Measurements from ENCODE around the gene PPP6R3.

Gene PPP6R3, protein sequence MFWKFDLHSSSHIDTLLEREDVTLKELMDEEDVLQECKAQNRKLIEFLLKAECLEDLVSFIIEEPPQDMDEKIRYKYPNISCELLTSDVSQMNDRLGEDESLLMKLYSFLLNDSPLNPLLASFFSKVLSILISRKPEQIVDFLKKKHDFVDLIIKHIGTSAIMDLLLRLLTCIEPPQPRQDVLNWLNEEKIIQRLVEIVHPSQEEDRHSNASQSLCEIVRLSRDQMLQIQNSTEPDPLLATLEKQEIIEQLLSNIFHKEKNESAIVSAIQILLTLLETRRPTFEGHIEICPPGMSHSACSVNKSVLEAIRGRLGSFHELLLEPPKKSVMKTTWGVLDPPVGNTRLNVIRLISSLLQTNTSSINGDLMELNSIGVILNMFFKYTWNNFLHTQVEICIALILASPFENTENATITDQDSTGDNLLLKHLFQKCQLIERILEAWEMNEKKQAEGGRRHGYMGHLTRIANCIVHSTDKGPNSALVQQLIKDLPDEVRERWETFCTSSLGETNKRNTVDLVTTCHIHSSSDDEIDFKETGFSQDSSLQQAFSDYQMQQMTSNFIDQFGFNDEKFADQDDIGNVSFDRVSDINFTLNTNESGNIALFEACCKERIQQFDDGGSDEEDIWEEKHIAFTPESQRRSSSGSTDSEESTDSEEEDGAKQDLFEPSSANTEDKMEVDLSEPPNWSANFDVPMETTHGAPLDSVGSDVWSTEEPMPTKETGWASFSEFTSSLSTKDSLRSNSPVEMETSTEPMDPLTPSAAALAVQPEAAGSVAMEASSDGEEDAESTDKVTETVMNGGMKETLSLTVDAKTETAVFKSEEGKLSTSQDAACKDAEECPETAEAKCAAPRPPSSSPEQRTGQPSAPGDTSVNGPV

DNA sequence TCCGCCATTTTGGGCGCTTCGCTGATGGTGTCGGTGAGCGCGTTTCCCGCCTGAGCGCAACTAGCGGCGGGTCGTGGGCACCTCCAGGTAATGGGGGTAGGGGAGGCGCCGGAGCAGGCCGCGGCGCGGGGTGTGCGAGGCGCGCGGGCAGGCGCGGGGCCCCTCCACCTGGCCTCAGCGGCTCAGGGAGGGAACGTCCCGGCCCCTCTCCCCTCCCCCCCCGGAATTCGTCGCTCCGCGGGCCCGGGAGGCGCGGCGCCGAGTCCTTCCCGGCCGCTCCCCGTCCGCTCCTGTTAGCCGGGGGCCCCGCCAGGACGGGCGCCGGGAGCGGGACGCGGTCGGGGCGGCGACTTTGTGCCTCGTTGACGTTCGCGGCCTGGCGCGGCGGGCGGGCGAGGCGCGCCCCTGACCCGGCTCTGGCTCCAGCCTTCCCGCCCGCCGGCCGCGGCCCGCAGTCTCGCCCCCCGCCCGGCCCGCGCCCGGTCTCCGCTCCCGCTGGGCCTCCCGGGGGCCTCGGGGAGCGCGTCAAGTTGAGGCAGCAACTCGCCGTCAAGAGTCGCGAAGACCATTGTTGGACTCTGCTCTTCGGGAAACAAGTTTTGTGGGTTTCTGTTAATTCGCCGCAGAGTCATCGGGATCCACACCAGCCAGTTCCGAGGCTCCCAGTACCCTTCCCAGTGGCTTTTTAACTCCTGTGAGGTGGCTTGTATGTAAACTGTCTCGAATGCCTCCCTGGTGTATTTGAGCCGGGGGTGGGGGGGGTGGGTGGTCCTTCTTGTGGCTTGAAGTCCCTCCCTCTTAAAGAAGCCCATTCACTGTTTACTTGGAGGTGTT, at the start of gene PPP6R3:
TSS of gene PPP6R3 (plus strand) at position 12 of the 834 bp plus-strand sequence. CDS start 76,913 bp downstream, outside the sequence.
- in situ Hi-C loops (cut with MboI; ENCODE audit: low sequenced_read_pairs) = no loop called here

DNA sequence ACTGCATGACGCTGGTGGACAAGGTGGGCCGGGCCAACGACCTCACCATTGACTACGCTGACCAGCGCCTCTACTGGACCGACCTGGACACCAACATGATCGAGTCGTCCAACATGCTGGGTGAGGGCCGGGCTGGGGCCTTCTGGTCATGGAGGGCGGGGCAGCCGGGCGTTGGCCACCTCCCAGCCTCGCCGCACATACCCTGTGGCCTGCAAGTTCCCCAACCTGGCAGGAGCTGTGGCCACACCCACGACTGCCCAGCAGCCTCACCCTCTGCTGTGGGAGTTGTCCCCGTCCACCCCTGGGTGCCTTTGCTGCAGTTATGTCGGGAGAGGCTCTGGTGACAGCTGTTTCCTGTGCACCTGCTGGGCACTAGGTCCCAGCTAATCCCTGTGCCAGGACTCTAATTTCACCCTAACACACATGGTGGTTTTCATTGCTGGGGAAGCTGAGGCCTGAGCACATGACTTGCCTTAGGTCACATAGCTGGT, 49.0 kb upstream of the PPP6R3 start:
- in situ Hi-C loops (cut with MboI; ENCODE audit: low sequenced_read_pairs) = no loop called here

DNA sequence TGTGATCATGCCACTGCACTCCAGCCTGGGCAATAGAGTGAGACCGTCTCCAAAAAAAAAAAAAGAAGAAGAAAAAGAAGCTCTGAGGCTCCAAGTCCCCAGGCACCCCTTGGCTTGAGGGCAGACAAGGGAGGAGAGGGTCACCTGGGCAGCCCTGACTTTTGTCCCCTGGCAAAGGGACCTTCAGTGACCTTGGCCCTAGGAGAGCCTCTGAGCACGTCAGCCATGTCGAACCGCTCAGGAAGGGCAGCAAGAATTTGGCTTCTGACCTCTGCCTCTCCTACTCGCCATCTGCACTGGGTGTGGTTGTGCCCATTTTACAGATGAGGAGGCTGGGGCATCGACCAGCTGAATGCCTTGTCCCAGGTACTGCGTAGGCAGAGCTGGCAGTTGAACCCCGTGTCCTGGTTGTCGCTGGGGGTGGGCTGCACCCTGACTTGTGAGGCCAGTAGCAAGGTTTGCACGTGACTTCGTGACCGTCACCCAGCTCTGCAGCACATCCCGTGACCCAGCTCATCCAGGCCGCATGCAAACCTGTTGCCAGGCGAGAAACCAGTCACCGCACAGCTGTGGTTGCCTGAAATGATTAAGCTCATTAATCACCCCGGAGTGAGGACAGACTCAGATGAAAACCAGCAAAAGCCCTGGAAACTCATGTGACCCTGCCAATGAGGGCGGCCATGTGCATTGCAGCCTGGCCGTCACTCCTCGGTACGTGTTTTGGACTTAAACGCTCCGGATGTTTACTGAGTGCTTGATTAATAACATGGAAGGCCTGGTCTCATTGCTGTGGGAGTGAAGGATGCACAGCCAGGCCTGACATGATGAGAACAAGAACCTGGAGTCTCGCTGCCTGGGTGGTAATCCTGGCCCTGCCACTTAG, 47.7 kb upstream of the PPP6R3 start:
- in situ Hi-C loops (cut with MboI; ENCODE audit: low sequenced_read_pairs) = no loop called here

DNA sequence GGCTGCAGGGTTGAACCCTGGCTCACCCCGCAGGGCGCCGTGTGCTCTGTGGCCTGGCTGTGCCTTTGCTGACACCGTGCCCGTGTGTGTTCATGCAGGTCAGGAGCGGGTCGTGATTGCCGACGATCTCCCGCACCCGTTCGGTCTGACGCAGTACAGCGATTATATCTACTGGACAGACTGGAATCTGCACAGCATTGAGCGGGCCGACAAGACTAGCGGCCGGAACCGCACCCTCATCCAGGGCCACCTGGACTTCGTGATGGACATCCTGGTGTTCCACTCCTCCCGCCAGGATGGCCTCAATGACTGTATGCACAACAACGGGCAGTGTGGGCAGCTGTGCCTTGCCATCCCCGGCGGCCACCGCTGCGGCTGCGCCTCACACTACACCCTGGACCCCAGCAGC, 47.0 kb upstream of the PPP6R3 start:
- in situ Hi-C loops (cut with MboI; ENCODE audit: low sequenced_read_pairs) = no loop called here

DNA sequence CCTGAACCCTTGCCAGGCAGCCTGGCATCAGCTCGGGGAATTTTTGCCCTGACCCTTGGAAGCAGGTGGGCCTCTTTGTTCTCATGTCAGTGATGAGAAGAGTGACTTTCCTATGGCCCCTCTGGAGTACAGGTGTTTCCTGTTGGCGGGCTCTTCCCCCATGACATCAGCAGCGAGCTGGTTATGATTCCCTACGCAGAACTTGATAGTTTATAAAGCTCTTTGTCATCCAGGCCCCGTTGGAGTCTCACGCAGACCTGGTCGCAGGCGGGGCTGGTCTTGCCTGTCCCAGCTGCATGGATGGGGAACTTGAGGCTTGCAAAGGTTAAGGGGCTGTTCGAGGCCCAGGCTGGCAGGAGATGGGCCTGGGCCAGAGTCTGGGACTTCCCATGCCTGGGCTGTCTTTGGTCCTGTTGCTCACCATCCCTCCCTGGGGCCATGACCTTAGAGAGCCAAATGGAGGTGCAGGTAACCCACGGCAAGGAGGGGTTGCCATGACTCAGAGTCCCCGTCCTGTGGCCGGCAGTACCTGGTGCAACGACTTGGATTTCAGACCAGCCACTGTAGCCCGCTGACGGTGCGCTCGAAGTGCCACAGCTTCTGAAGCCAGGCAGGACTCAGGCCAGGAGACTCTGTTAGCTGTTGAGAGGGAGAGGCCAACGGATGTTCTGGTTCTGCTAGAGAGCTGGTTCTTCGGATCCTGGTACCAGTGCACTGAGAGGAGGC, 45.9 kb upstream of the PPP6R3 start:
- in situ Hi-C loops (cut with MboI; ENCODE audit: low sequenced_read_pairs) = no loop called here

DNA sequence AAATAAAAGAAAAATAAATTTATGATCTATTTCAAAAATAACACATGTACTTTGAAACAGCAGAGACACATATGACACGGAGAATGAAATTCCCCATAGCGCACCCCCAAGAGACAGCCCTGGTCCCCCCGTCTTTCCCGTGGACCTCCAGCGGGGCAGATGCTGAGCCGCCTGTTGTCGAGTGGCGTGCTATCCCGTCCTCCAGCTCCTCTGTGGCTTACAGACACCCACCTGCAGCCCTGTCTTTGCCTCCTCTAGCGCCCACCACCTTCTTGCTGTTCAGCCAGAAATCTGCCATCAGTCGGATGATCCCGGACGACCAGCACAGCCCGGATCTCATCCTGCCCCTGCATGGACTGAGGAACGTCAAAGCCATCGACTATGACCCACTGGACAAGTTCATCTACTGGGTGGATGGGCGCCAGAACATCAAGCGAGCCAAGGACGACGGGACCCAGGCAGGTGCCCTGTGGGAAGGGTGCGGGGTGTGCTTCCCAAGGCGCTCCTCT, 44.4 kb upstream of the PPP6R3 start:
- in situ Hi-C loops (cut with MboI; ENCODE audit: low sequenced_read_pairs) = no loop called here

DNA sequence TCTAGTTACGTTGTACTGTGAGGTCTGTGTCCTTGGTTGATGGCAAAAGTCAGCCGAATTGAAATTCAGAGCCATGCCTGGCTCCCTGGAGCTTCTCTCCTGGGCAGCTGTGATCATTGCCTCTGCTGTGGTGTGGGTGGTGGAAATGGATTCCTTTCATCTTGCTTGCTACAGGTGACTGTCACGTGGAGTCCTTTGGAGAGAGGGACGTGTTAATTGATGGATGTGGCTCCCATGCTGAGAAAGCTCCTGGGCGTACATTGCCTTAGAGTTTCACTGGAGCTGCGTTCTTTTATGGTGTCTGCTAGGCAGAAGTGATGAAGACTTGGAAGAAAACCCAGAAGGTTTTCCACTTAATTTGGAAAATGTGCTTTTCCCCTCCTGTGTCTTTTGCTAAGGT, 41.9 kb upstream of the PPP6R3 start:
- in situ Hi-C loops (cut with MboI; ENCODE audit: low sequenced_read_pairs) = no loop called here

DNA sequence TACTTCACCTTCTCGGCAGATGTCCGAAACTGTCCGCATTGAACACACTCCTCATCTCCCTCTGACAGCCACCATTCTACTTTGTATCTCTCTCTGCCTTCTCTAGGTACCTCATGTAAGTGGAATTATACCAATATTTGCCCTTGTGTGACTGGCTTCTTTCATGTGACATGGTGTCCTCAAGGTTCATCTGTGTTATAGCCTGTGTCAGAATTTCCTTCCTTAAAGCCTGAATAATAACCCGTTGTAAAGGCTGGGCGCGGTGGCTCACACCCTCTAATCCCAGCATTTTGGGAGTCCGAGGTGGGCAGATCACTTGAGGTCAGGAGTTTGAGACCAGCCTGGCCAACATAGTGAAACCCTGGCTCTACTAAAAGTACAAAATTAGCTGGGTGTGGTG, 40.4 kb upstream of the PPP6R3 start:
- in situ Hi-C loops (cut with MboI; ENCODE audit: low sequenced_read_pairs) = no loop called here

DNA sequence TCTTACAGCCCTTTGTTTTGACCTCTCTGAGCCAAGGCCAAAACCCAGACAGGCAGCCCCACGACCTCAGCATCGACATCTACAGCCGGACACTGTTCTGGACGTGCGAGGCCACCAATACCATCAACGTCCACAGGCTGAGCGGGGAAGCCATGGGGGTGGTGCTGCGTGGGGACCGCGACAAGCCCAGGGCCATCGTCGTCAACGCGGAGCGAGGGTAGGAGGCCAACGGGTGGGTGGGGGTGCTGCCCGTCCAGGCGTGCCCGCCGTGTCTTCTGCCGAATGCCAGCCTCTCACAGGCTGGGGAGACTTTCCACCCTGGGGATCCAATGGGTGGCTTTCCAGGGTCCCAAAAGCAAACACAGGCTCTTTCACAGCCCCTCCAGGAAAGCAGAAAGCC, 37.1 kb upstream of the PPP6R3 start:
- in situ Hi-C loops (cut with MboI; ENCODE audit: low sequenced_read_pairs) = no loop called here

DNA sequence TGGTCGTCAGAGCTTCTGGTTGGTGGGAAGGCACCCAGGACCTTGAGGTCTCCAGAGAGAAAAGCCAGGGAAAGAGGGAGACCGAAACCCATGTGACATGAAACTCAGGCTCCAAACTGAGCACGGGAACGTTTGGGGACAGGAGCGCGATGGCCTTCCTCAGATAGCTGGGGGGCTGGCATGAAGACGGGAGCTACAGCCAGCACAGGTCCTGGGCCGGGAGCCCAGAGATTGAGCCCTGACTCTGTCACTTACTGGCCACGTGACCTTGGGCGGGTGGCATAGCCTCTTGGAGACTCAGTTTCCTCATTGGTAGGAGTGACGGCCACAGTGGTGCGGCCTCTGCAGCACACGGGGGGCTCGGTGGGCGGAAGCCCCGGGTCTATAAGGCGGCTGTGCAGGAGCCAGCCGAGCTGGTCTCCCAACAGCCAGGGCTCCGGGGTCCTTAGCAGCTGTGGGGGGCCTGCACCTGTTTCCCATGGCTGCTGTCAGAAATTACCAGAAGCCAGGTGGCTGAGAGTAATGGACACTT, 36.4 kb upstream of the PPP6R3 start:
- in situ Hi-C loops (cut with MboI; ENCODE audit: low sequenced_read_pairs) = no loop called here

DNA sequence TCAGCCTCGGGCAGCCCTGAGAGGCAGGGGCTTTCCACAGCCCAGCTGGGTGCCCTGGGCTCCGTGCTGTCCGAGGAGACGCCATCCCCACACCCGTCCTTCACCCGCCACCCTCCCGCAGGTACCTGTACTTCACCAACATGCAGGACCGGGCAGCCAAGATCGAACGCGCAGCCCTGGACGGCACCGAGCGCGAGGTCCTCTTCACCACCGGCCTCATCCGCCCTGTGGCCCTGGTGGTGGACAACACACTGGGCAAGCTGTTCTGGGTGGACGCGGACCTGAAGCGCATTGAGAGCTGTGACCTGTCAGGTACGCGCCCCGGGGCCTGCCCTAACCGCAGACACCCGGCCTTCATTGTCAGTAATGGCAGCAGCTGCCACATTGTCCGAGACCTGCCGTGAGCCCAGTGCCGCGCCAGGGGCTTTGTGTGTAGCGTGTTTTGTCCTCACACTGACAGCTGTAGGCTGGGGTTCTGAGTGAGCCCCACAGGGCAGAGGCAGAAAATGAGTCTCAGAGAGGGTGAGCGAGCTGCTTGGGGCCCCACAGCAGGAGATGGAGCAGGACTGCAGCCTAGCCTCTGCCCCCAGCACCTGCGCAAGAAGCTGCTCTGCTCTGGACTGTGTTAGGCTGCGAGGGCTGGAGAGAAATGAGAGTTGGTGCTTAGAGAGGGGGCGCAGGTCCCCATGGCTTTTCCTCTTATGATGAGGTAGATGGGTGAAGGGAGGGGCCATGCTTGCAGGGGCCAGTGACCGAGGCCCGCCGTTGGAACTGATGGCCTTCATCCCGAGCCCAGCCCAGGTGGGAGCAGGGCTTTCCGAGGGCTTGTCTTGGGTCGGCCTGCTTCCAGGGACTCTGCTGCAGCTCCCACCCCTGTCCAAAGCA, 35.3 kb upstream of the PPP6R3 start:
- in situ Hi-C loops (cut with MboI; ENCODE audit: low sequenced_read_pairs) = no loop called here

DNA sequence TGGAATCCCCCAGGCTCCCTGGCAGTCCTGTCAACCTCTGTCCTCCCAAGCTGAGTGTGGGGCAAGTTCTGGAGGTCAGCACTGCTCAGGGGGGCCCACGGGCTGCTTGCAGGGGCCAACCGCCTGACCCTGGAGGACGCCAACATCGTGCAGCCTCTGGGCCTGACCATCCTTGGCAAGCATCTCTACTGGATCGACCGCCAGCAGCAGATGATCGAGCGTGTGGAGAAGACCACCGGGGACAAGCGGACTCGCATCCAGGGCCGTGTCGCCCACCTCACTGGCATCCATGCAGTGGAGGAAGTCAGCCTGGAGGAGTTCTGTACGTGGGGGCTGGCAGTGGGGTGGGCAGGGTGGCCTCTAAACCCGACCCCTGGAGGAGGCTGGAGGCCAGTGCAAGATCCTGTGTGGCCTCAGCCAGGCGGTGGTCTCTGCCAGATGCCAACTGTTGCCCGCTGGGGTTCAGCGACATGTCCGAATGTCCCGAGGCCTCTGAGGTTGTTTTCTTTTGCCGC, 34.6 kb upstream of the PPP6R3 start:
- in situ Hi-C loops (cut with MboI; ENCODE audit: low sequenced_read_pairs) = no loop called here

DNA sequence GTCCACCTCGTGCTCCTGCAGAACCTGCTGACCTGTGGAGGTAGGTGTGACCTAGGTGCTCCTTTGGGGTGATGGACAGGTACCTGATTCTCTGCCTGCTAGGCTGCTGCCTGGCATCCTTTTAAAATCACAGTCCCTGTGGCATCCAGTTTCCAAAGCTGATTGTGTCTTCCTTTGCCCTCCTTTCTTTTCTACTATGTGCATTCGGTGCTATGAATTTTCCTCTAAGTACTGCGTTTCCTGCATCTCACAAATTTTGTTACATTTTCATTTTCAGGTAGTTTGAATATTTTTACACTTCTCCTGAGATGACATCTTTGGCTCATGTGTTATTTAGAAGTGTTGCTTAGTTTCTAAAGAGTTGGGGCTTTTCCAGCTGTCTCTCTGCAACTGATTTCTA, 30.9 kb upstream of the PPP6R3 start:
- in situ Hi-C loops (cut with MboI; ENCODE audit: low sequenced_read_pairs) = no loop called here

DNA sequence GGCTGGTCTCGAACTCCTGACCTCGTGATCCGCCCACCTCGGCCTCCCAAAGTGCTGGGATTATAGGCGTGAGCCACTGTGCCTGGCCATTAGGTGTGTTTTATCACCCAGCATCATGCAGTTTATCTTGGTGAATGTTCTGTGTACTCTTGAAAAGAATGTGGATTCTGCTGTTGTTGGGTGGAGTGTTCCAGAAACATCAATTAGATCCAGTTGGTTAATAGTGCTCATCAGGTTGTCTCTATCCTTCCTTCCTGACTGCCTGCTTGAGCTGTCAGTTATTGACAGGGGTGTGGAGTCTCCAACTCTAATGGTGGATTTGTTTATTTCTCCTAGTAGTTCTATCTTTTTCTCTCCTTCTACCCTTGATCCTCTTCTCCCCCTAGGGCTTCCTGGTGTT, 30.2 kb upstream of the PPP6R3 start:
- in situ Hi-C loops (cut with MboI; ENCODE audit: low sequenced_read_pairs) = no loop called here

DNA sequence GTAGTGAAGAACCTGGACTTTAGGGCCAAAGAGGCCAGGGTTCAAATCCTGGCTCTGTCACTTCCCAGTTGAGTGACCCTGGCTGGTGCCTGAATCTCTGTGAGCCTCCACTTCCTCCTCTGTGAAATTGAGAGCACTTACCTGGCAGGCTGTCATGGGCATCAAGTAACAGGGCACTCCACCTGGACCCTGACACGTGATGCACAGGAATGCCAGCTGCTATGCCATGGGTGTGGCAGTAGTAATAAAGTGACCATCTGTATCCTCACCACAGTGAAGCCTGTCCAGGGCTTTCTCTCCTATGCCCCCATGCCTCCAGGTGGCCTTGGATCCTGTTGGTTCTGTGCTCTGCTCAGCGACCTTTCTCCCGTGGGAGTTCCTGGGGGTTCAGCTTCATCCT, 29.8 kb upstream of the PPP6R3 start:
- in situ Hi-C loops (cut with MboI; ENCODE audit: low sequenced_read_pairs) = no loop called here

DNA sequence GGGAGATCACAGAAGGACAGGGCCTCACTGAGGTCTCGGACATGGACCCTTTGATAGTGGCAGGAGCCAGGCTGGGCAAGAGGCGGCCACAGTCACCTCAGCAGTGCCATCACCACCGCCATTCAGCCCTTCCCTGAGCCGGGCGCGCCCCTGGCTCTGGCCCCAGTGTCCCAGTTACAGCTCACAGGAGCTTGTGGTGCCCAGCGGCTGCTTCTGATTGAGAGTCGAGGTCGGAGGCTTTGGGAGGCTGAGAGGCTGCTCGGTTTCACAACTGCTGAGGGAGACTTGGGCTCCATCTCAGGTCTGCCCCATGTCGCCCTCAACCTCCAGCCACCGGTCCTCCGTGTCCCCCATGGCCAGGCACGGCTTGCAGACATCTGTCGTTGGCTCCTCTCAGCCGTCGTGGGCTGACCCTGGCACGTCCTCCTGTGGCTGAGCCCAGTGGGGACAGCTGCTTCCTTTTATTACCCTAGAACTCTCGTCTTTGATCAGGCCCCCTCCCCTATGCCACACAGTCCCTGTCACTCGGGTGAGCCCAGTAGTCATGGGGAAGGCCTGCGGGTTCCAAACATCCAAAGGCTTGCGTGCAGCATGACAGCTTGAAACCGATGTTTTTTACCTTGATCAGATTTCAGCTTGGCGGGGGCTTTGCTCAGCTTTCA, 28.4 kb upstream of the PPP6R3 start:
- in situ Hi-C loops (cut with MboI; ENCODE audit: low sequenced_read_pairs) = no loop called here

DNA sequence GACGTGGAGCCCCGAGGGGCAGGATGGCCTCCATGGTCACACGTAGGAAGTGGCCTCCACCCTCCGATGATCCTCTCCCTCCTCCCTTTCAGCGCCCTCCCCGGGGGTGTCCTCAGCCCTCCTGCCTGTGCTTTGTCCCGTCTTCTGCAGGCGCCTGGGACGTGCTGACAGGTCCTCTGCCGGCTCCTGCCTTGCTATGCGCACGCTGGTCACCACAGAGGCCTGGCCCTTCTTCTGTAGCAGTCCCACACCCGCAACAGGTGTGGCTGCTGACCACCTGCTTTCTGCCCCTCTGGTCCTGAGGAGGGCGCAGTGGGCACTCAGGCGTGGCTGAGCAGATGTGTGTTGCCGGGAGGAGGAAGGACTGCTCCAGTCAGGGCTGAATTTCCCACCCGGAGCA, 27.7 kb upstream of the PPP6R3 start:
- in situ Hi-C loops (cut with MboI; ENCODE audit: low sequenced_read_pairs) = no loop called here

All from HL-60/S4 treated with retinoic acid at 250 ng/mL for 4 days and 3 days (cell line).